ENCODE results near the gene TOM1L2. TPM values are rescaled to one million over a fixed set of nuclear protein-coding genes. Genes with fewer than 3 reads are reported as not detected.

TOM1L2 gene
- total RNA-seq, 1 experiment from 2014 or later = 24.1 TPM

DNA sequence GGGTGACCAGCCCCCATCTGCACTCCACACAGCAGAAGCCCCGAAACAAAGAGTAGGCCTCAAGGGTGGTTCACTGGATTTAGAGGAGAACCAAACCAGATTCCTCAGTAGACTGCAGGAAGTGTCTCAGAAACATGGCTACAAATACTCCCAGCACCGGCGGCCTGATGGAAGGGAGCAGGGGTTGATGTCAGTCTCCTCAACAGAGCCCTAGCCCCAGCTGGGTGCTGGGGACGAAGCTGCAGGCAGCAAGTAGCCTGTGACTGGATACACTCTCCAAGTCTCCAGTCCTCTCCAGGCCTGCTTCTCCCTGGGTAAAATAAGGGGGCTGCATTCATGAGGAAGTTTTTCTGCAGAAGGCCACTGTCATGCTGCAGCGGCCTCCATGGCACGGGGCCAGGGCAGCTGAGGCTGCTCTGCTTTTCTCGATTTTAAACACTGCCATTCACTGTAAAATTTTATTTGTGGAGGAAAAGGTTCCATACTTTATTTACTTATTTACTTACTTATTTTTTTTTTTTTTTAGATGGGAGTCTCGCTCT is 98.7 kb downstream of the TOM1L2 start:
- TF ChIP-seq YY1 (IDR thresholded peaks at IDR 0.05; ENCODE audit: extremely low read depth, insufficient replicate concordance, low read depth, low read length) (no peak), SP1 (IDR thresholded peaks at IDR 0.05; ENCODE audit: low read depth) (no peak), EZH2phosphoT487 (IDR thresholded peaks at IDR 0.05; ENCODE audit: borderline replicate concordance) (no peak), ZFX (IDR thresholded peaks at IDR 0.05) (no peak), JUND (IDR thresholded peaks at IDR 0.05) (no peak), CBX3 (IDR thresholded peaks at IDR 0.05; ENCODE audit: low read depth) (no peak), EZH2 (IDR thresholded peaks at IDR 0.05) (no peak), SRF (IDR thresholded peaks at IDR 0.05; ENCODE audit: low read depth) (no peak), POLR2A (IDR thresholded peaks at IDR 0.05; ENCODE audit: borderline replicate concordance, extremely low read depth, insufficient read depth, insufficient read length) (no peak), EGR1 (IDR thresholded peaks at IDR 0.05; ENCODE audit: low read depth) (no peak), ZNF274 (IDR thresholded peaks at IDR 0.05; ENCODE audit: low read depth, low read length) (no peak)
- TF ChIP-seq, protein P1, sequence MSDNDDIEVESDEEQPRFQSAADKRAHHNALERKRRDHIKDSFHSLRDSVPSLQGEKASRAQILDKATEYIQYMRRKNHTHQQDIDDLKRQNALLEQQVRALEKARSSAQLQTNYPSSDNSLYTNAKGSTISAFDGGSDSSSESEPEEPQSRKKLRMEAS (IDR thresholded peaks at IDR 0.05) = no peak
- H3K79me2 ChIP-seq (ENCODE audit: insufficient read depth, low read length) = no peaks in the 10 kb centered on the region
- H3K36me3 ChIP-seq (ENCODE audit: control insufficient read depth in 1 of 2, insufficient read depth in 2 of 2, low read length in 2 of 2) = no peaks in the 10 kb centered on the region
- no peak for ATAC-seq
- BruUV-seq (replicated peaks) = no TSS peak
- no peaks in the 10 kb centered on the region for H3K9me2 ChIP-seq (ENCODE audit: insufficient read depth)
- no peak overlapping the region for H3K9ac ChIP-seq (ENCODE audit: low read length)
- POLR2A ChIA-PET = no interaction called here
- intact Hi-C loops (cut with micrococcal nuclease) = no loop called here
- no peaks in the 10 kb centered on the region for H4K20me1 ChIP-seq (ENCODE audit: insufficient read depth)
- H3K27ac ChIP-seq (ENCODE audit: low read depth, low read length) = no peak overlapping the region
- RAD21 ChIA-PET (ENCODE audit: low non-redundant PET in 1 of 2, low total read pairs in 2 of 2, uncharacterized antibody in 2 of 2, unreplicated experiment in 2 of 2) = no interaction called here
- H3K4me1 ChIP-seq (ENCODE audit: control insufficient read depth in 1 of 2, insufficient read depth in 2 of 2, low read length in 2 of 2) = peaks cover 0 to 13% of the 10 kb centered on the region in 2 experiments; a peak in 1 of 4 replicates
- H2AFZ ChIP-seq (ENCODE audit: low read depth, low read length, poor library complexity, severe bottlenecking) = no peak overlapping the region
- no peak overlapping the region for H3K4me3 ChIP-seq (replicated peaks in 1 of 2; ENCODE audit: low read depth in 1 of 2, low read length in 2 of 2)
- H3K4me2 ChIP-seq (ENCODE audit: low read length) = no peak overlapping the region
- H3K9me3 ChIP-seq (ENCODE audit: control insufficient read depth in 1 of 2, insufficient read depth in 1 of 2, low read depth in 1 of 2, low read length in 2 of 2) = no peaks in the 10 kb centered on the region
- no peaks in the 10 kb centered on the region for H3K27me3 ChIP-seq (ENCODE audit: insufficient read depth, low read length)
- CTCF ChIA-PET = no interaction called here
- DNase-seq (ENCODE audit: low read depth, low spot score) = no peak
